NCI-H82 (cell line): ENCODE measurements around the gene PML.
"Not testable (repeated sequence)": the region's sequence is repeated elsewhere in the genome, so short reads cannot be mapped to it uniquely, and the experiment has no call there.

Experiments used
- DNase-seq: peaks from one replicate; lab custom pipeline; 2025; lab: John Stamatoyannopoulos, UW

Gene PML

DNA sequence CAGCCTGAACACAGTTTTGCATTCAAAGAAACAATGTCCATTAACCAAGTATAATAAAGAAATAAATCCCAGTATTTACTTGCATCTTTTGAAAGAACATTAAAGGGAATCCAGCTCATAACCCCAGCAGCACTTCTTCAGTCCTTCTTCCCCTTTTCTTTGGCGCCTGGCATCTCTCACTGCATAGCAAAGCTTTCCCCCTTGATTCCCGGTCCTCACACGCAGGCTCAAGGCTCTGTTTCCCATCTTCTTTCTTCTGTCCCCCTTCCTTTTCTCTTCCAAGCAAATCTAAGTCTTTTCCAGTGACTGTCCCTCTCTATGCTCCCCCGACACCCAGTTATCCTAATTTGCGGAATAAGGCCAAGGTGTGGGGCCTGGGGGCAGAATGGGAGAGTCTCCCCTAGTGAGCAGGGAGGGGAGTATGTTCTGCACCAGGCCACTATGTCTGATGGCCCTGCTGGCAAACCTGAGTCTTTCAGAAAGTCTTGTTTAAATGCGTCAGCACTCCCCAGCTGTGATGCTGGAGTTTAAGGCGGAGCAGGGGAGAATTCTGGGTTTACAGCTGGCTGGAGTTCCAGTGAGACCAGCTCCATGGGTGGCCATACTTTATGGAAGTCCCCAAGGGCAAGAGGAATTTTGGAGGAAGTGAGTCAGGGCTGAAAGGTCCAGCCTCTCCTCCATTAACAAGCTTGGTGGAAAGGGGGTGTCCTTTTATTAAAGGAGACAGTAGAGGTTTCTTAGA is 45.8 kb downstream of the PML start:
- no peak for DNase-seq

DNA sequence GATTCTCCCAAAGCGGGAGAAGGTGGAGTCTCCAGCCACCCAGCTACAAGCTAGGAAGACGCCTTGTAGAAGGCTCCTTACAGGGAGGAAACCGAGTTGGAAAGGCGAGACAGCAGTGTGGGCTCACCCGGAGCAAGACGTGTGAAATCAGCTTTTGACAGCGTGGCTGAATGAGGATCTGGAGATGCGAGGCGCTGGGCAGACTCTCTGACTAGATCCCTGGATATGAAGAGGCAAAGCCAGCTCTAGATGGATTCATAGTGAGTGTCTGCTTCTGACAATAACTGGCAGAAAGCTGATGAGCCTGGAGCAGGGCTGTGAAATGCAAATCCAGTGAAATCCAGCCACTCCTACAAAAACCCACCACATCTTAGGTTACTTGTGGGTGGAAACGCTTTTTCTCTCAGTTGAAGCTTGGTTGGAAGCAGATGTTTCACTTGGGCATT is 46.8 kb downstream of the PML start:
- DNase-seq: no peak

DNA sequence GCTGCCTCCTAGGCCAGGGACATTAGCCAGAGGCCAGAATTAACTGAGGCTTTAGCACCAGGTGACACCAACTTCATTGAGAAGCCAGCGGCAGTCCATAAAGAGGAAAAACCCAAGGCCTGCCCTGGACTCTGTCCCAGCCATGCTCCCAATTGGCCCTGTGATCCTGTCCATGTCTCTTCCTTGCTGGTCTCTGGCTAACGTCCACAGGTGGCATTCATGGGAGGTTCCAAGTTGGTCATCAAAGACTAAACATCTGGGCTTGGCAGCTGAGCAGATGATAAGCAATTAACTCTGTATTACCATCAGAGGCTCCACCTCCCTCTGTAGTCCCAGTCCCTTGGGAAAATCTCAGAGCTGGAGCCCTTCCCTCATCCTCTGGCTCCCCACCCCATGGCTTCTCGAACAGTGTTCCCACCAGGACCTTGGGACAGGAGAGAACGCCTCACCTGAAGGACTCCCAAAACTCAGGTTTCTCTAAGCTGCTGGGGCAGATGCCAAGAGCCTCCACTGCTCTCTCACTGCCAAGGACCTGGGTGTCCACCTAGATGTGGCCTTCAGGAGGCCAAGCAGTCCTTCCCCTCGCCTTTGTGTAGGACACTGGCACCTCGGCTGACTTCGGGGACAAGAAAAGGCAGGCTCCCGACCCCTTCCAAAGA is 47.4 kb downstream of the PML start:
- peak; percentile 51 for DNase-seq

DNA sequence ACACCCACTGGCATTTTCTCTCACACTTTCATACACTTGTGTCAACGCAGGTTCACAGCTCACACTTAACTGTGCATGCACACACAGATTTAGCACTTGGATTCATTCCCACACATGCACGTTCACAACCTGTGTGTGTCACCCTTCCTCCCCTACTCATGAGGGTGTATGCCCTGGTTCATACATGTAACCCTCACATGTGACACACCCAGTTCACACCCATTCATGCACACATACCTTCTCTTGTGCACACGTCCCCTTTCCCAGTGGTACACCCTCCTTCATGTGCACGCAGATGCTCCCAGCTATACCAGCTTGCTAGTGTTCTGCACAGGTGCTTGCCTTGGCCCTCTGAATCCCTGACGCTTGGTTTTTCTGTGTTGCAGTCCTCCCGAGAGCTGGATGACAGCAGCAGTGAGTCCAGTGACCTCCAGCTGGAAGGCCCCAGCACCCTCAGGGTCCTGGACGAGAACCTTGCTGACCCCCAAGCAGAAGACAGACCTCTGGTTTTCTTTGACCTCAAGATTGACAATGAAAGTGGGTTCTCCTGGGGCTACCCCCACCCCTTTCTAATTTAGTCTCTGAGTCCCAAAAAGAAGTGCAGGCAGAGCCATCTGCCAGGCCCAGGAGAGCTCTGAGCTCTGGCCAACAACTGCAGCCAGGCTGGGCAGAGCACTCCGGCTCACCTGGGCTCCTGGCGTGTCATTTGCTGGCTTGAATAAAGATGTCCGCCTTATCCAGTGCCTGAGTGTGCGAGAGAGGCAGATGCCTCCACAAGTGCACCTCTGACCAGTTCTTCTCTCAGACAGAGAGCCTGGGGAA is 48.3 kb downstream of the PML start:
- DNase-seq: no peak

DNA sequence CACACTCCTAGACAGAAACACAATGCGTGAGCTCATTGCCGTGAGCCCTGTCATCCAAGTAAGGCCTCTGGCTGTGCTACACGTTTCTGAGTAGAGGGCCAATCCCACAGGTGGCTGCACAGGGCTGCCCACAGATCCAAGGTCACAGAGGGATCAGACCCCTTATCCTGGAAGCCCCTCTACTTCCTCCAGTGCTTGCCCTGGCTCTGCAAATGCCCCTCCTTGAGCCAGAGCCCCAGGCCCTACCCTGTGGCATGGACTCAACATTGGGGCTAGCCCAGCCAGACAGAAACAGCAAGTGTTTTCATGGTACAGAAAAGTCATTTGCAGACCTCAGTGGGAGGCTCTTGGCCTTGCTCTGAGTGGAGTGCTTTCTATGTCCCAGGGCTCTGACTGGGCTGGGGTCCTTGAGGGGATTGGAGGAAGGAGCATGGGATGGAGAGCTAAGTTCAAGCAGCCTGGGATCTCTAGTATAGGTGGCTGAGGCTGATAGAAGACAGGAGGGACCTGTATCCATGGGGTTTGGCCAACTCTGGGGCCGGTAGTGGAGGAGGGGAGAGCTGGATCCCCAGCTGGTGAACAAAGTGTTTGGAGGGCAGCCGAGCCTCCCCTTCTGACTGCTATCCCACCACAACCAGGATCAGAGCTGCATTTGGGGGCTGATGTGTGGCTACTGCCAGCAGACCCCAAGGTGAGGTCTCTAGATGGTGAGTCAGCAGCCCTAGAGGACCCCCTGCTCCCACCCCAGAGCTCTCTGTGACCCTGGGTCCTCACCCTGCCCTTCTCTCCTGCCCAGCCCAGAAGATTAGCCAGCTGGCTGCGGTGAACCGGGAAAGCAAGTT is 49.1 kb downstream of the PML start:
- no peak for DNase-seq

DNA sequence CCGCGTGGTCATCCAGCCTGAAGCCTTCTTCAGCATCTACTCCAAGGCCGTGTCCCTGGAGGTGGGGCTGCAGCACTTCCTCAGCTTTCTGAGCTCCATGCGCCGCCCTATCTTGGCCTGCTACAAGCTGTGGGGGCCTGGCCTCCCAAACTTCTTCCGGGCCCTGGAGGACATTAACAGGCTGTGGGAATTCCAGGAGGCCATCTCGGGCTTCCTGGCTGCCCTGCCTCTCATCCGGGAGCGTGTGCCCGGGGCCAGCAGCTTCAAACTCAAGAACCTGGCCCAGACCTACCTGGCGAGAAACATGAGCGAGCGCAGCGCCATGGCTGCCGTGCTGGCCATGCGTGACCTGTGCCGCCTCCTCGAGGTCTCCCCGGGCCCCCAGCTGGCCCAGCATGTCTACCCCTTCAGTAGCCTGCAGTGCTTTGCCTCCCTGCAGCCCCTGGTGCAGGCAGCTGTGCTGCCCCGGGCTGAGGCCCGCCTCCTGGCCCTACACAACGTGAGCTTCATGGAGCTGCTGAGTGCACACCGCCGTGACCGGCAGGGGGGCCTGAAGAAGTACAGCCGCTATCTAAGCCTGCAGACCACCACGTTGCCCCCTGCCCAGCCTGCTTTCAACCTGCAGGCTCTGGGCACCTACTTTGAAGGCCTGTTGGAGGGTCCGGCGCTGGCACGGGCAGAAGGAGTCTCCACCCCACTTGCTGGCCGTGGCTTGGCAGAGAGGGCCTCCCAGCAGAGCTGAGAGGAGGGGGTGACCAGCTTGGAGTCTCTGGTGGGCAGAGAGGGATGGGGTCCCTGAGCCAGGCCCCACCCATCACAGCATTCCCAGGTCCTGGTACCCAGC is 50.0 kb downstream of the PML start:
- no peak for DNase-seq

DNA sequence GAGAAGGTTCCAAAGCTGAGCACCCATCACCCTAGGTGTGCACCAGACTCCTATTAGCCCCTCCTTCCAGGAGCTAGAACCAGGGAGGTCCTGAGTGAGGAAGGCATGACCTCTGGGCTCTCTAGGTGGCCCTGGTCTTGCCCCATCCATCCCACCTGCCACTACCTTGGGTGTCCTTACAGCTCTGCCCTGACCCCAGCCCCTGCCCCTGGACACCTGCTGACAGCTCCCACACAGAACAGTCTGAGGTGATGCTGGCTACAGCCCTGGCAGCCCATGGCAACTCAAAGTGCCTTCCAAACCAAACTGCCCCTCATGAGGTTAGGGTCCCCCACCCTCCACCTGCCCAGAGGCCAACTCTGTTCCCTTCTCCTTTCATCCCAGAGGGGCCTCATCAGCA is 50.7 kb downstream of the PML start:
- no peak for DNase-seq

DNA sequence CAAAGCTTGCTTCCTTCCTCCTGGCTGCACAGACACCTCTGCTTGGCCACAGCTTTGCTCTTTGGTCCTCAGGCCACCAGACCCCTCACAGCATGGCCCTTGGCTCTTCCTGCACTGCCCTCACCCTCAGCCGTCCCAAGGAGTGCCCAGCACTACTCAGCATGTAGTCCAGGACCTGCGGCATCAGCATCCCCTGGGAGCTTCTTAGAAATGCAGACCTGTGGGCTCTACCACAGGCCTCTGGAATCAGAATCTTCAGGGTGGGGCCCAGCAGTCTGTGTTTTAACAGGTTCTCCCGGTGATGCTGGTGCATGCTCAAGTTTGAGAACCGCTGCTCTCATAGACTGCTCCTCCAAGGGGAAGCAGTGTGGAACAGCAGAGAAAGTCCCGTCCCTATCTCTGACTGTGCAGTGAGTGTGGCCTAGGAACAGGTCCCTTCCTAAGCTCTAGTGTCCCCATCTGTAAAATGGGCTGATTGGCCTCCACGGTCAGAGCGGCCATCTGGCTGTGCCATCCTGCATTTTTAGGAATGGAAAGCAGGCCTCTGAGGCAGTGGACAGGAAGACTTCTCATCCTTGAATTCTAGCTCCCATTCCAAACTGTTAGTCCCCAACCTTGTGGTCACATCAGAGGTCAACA is 51.2 kb downstream of the PML start:
- no peak for DNase-seq

DNA sequence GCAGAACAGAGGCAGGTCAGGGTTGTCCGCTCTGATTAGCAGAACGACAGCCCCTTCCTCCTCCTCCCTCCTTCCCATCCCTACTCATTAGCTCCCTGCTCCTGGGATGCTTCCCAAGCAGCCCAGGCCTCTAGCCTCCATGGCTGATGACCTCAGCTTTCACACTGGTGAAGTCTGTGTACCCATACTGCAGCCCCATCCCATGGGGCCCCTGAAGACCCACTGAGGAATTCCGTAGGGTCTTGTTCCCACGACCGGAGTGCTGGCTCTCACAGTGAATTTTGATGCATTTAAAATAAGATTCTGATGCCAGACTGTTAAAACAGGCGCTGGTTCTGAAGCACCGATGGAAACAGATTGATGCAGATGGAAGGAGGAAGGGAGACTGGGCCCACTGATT is 51.8 kb downstream of the PML start:
- no peak for DNase-seq

DNA sequence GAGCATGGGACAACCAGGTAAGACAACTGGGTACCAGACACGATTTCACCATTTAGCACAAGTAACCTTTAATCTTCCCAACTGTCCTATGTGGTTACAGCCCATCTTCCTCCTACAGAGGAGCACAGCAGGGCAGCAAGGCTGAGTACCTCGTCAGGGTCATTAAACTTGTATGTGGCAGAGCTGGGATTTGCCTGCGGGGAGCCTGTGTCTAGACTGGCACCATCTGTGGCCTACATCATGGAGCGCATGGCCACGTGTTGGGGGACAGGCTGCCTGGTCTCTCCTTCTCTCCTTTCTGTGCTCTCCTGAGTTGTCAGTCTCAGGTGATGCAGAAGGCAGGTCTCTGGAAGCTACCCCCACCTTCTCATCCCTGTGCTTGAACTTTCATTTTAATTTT is 55.6 kb downstream of the PML start:
- peak; percentile 23 for DNase-seq

DNA sequence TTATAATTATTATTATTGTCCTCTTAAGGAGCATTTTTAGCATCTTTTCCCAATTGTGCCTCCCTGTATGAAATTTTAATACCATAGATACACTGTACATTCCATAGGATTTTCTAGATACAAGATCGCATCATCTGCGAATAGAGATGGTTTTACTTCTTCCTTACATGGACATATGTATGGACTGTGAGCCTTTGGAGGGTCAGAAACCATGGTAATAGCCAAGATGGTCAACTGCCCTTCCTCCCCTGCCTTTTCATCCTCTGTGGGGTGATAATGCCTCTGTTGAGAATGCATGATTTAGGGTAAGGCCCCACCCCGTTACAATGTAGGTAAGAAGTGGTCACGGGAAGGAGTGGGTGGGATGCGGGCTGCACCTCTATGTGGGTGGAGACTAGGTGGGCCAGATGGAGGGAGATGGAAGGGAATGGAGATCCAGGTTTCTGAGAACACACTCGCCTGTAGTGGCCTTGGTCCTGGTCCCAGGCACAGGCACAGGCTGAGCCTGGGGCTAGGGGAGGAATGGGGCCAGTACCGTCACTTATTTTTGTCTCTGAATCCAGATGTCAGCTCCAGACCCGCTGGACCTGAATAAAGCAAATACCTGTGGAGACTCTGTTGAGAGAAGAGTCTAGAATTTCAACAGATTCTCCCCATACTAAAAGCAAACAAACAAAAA is 56.2 kb downstream of the PML start:
- no peak for DNase-seq

DNA sequence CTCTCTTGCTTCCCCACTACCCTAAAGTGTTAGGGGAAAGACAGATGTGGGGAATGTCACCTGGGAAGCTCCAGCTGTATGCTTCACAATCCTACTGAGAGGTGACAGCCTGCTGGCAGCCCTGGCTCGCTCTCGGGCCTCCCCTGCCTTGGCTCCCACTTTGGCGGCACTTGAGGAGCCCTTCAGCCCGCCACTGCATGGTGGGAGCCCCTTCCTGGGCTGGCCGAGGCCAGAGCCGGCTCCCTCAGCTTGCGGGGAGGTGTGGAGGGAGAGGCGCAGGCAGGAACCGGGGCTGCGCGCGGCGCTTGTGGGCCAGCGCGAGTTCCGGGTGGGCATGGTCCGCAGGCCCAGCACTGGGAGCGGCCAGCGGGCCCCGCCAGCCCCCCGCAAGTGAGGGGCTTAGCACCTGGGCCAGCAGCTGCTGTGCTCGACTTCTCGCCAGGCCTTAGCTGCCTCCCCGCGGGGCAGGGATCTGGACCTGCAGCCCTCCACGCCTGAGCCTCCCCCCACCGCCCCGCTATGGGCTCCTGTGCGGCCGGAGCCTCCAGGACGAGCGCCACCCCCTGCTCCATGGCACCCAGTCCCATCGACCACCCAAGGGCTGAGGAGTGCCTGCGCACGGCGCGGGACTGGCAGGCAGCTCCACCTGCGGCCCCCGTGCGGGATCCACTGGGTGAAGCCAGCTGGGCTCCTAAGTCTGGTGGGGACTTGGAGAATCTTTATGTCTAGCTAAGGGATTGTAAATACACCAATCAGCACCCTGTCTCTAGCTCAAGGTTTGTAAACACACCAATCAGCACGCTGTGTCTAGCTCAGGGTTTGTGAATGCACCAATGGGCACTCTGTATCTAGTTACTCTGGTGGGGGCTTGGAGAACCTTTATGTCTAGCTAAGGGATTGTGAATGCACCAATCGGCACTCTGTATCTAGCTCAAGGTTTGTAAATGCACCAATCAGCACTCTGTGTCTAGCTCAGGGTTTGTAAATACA is 58.0 kb downstream of the PML start:
- not testable (repeated sequence) for DNase-seq

DNA sequence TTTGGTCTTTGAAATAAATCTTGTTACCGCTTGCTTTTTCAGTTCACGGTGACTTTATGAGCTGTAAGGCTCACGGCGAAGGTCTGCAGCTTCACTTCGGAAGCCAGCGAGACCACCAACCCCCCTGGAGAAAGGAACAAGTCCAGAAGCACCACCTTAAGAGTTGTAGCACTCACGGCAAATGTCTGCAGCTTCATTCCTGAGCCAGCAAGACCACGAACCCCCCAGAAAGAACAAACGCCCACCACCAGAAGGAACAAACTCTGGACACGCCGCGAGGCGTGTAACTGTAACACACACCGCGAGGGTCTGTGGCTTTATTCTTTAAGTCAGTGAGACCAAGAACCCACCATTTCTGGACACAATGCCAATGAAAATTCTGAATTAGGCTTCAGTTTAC is 59.0 kb downstream of the PML start:
- no peak for DNase-seq

DNA sequence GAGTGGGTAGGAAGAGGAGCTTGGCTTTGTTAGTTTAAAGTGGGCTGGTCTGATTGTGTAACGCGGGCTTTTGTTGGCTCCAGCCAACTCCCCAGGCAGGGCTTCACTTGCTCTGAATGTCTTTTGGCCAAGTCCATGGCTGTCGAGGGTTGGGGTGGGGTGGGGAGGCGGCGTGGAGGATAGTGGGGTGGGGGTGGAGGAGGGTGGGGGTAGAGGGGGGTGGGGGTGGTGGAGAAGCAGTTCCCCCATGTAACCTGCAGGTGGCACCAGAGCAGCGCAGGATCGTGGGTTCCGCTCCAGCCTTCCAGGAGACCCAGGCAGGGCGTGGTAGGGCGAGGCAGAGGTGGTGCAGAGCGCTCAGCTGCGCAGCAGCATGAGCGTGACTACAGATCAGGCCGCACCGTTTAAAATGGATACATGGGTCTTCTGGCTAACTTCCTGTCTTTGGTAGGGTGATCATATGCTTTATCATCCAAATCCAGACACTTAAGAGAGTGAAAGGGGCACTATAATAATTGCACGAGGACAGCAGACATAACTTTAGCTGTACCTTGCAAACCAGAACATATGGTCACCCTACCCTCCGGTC is 59.5 kb downstream of the PML start:
- DNase-seq: peak; percentile 90

DNA sequence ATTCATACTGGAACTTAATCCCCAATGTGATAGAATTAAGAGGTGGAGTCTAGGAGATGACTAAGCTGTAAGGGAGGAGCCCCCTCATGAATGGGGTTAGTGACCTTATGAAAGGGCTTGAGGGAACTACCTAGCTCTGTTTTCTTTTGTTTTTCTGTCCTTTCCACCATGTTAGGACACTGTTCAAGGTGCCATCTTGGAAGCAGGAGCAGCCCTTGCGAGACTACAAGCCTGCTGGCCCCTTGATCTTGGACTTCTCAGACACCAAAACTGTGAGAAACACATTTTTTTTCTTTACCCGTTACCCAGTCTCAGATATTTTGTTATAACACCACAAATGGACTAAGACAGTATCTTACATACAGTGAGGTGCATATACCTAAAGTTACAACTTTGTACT is 61.3 kb downstream of the PML start:
- peak; percentile 20 for DNase-seq

DNA sequence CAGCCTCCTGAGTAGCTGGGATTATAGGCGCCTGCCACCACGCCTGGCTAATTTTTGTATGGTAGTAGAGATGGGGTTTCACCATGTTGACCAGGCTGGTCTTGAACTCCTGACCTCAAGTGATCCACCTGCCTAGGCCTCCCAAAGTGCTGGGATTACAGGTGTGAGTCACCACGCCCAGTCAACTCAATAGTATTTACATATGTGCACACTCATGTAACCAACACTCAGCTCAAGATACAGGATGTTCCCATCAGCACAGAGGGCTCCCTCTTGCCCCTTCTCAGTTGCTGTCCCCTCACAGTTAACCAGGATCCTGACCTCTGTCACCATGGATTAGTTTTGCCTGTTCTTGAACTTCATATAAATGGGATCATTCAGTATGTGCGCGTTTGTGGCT is 61.8 kb downstream of the PML start:
- DNase-seq: not testable (repeated sequence)

DNA sequence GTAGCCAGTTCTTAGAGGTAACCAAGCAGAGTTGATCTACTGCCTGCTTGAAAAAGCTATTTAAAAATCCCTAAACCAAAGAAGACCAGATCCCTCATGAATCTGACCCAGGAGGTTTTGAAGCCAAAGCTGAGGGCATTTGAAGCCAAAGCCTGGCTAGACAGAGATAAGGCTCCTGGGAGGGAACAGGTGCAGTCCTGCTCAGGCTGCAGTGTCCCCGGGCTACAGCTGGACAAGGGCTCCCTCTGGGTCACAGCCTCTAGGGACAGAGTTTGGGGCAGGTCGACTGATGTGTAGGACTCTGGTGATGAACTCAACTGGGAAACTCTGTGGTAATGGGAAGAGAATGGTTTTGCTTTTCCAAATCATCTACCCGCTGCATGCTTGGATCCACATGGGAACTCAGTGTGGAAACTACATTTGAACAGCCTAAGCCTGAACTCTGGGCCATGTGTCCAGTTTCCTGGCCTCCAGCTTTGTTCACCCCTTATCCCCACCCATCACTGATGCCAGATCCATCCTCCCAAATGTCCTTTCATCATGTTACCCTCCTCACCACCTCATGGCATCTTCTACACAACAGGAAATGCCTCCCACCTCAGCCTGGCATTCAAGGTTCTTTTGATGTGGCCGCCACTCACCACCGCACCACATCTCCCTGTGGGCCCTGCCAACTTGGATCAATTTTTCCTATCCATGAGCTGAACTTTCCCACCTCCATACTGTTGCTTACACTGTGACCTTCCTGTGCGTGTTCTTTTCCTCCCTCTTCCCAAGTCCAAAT is 64.7 kb downstream of the PML start:
- DNase-seq: not testable (repeated sequence)

DNA sequence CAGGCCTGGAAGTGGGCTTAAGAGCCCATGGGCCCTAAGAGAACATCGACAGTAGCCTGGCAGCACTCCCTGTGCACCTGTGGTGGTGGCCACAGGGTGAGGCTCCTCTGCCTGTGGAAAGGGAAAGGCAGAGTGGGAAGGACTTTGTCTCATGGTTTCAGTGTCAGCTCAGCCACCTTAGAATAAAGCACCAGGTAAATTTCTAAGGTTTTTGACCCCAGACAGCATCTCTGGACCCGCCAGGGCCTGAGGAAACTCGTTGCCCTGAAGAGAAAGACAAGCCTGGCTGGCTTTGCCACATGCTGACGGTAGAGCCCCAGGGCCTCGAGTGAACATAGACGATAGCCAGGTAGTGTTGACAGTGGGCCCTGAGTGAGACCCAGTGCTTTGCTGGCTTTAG is 65.7 kb downstream of the PML start:
- DNase-seq: no peak
